ENCODE measurements around the gene OSBPL10. TPM values are rescaled to one million over a fixed set of nuclear protein-coding genes. Genes with fewer than 3 reads are reported as not detected.

OSBPL10 gene
- total and polyA plus RNA-seq, 2 experiments from 2014 or later, result 2.4 to 8.1 TPM

GRCh38 chr3:31884251-31884650, 96.8 kb downstream of the OSBPL10 start:
- no peaks in the 10 kb centered on the region for H3K36me3 ChIP-seq (ENCODE audit: low read depth)
- DNase-seq, result no peak
- no peaks in the 10 kb centered on the region for H3K79me2 ChIP-seq (ENCODE audit: insufficient read depth)
- TF ChIP-seq EZH2 (IDR thresholded peaks at IDR 0.05; ENCODE audit: insufficient read depth, poor library complexity, severe bottlenecking) (no peak), EZH2phosphoT487 (IDR thresholded peaks at IDR 0.05; ENCODE audit: insufficient read depth, low read depth) (no peak)
- no peaks in the 10 kb centered on the region for H3F3A ChIP-seq (ENCODE audit: insufficient read depth)
- no peaks in the 10 kb centered on the region; the same call in 1 of the 2 replicates for H3K27me3 ChIP-seq (replicated peaks; ENCODE audit: insufficient read depth)
- H3K9ac ChIP-seq, result no peak overlapping the region
- no peak overlapping the region for H2AFZ ChIP-seq
- H3K4me1 ChIP-seq (ENCODE audit: insufficient read depth), result no peaks in the 10 kb centered on the region
- H3K4me3 ChIP-seq, result no peak overlapping the region
- no peak overlapping the region for H3K4me2 ChIP-seq (ENCODE audit: unreplicated experiment)
- in situ Hi-C loops (cut with MboI), result no loop called here
- no peaks in the 10 kb centered on the region for H3K9me2 ChIP-seq (ENCODE audit: insufficient read depth)
- H3K27ac ChIP-seq, result no peak overlapping the region
- H3K9me3 ChIP-seq (ENCODE audit: low read depth), result no peaks in the 10 kb centered on the region
- WGBS, 2 experiments (ENCODE audit: low coverage in 1 of 2, low lambda C conversion rate in 2 of 2, missing lambda C conversion rate in 2 of 2), result 79 to 82% methylated on average over 1 of the region's 1 CpG
- H4K20me1 ChIP-seq (ENCODE audit: insufficient read depth), result no peaks in the 10 kb centered on the region

DNA sequence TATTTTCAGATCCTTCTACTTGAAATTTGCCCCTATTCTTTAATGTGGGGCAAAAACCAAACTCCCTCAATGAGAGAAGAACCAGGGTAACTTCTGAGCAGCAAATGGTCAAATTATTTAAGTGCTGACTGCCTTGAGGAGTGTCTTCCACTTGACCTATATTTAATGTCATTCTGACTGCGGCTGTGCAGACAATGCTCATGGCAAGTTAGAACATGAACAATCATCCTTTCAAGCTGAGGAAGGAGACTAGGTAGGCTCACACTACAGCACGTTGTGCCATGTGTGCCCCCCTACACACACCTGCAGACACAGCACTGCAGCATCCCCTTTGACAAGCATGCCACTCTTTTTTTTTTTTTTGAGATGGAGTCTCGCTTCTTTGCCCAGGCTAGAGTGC, 98.2 kb downstream of the OSBPL10 start:
- TF ChIP-seq EZH2phosphoT487 (IDR thresholded peaks at IDR 0.05; ENCODE audit: insufficient read depth, low read depth) (no peak), EZH2 (IDR thresholded peaks at IDR 0.05; ENCODE audit: insufficient read depth, poor library complexity, severe bottlenecking) (no peak)
- H3K36me3 ChIP-seq (ENCODE audit: low read depth), result no peaks in the 10 kb centered on the region
- H3K79me2 ChIP-seq (ENCODE audit: insufficient read depth), result no peaks in the 10 kb centered on the region
- H3F3A ChIP-seq (ENCODE audit: insufficient read depth), result no peaks in the 10 kb centered on the region
- H3K27ac ChIP-seq, result no peak overlapping the region
- H3K4me2 ChIP-seq (ENCODE audit: unreplicated experiment), result no peak overlapping the region
- in situ Hi-C loops (cut with MboI), result no loop called here
- no peaks in the 10 kb centered on the region for H4K20me1 ChIP-seq (ENCODE audit: insufficient read depth)
- no peaks in the 10 kb centered on the region for H3K9me3 ChIP-seq (ENCODE audit: low read depth)
- no peak for DNase-seq
- H2AFZ ChIP-seq, result no peak overlapping the region
- H3K27me3 ChIP-seq (replicated peaks; ENCODE audit: insufficient read depth), result no peaks in the 10 kb centered on the region; the same call in 1 of the 2 replicates
- no peaks in the 10 kb centered on the region for H3K4me1 ChIP-seq (ENCODE audit: insufficient read depth)
- 47 to 49% methylated on average over 3 of the region's 3 CpGs for WGBS, 2 experiments (ENCODE audit: low coverage in 1 of 2, low lambda C conversion rate in 2 of 2, missing lambda C conversion rate in 2 of 2)
- H3K9me2 ChIP-seq (ENCODE audit: insufficient read depth), result no peaks in the 10 kb centered on the region
- no peak overlapping the region for H3K4me3 ChIP-seq
- H3K9ac ChIP-seq, result no peak overlapping the region

- Histone ChIP-seq H3K27me3 (replicated peaks; ENCODE audit: insufficient read depth) (no peaks in the 10 kb centered on the region), H3K79me2 (ENCODE audit: insufficient read depth) (no peaks in the 10 kb centered on the region), H4K20me1 (ENCODE audit: insufficient read depth) (no peaks in the 10 kb centered on the region), H3K4me1 (ENCODE audit: insufficient read depth) (no peaks in the 10 kb centered on the region), H3K27ac (no peak overlapping the region), H3K4me3 (no peak overlapping the region), H3F3A (ENCODE audit: insufficient read depth) (no peaks in the 10 kb centered on the region), H3K9me3 (ENCODE audit: low read depth) (no peaks in the 10 kb centered on the region), H3K9me2 (ENCODE audit: insufficient read depth) (no peaks in the 10 kb centered on the region), H3K36me3 (ENCODE audit: low read depth) (no peaks in the 10 kb centered on the region), H3K9ac (no peak overlapping the region), H3K4me2 (ENCODE audit: unreplicated experiment) (no peak overlapping the region), H2AFZ (no peak overlapping the region)
- WGBS, 2 experiments (ENCODE audit: low coverage in 1 of 2, low lambda C conversion rate in 2 of 2, missing lambda C conversion rate in 2 of 2), result 60 to 64% methylated on average over 4 of the region's 4 CpGs
- no peak for TF ChIP-seq EZH2 (IDR thresholded peaks at IDR 0.05; ENCODE audit: insufficient read depth, poor library complexity, severe bottlenecking)
- TF ChIP-seq EZH2phosphoT487 (IDR thresholded peaks at IDR 0.05; ENCODE audit: insufficient read depth, low read depth), result no peak
- in situ Hi-C loops (cut with MboI), result no loop called here
- no peak for DNase-seq
These were observed 98.6 kb downstream of the OSBPL10 start for GRCh38 chr3:31882431-31882830.

DNA sequence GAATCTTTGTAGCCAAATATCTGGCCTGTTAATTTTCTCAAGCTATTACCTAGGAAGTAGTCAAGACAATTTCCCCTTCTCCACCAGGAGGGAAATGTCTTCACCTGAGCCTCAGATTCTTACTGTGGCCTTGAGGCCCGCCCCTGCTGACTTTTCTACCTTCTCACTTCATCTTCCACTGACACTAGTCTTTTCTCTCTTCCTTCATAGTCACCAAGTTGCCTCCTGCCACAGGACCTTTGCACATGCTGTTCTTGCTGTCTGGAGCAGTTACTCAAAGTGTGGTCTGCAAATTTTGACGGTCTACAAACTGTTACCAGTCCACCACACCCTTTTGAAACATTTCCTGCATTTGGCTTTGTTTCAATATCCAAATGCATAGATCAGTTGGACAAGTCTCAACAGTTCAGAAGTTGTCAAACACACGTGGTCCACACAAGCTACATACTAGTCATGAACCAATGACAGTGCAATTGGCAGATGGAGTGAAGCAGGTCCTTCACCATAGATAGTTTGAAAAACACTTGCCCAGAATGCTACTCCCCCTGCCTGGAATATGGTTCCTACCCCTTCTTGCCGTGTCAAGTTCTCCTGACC, 100.5 kb downstream of the OSBPL10 start:
- H4K20me1 ChIP-seq (ENCODE audit: insufficient read depth), result no peaks in the 10 kb centered on the region
- no peak overlapping the region for H3K4me2 ChIP-seq (ENCODE audit: unreplicated experiment)
- no peaks in the 10 kb centered on the region for H3K27me3 ChIP-seq (replicated peaks; ENCODE audit: insufficient read depth)
- 29 to 30% methylated on average over 4 of the region's 4 CpGs for WGBS, 2 experiments (ENCODE audit: low coverage in 1 of 2, low lambda C conversion rate in 2 of 2, missing lambda C conversion rate in 2 of 2)
- H3K9me2 ChIP-seq (ENCODE audit: insufficient read depth), result no peaks in the 10 kb centered on the region
- no peak overlapping the region for H3K27ac ChIP-seq
- H3K4me3 ChIP-seq, result no peak overlapping the region
- in situ Hi-C loops (cut with MboI), result no loop called here
- H3K9me3 ChIP-seq (ENCODE audit: low read depth), result no peaks in the 10 kb centered on the region
- no peak for TF ChIP-seq EZH2phosphoT487 (IDR thresholded peaks at IDR 0.05; ENCODE audit: insufficient read depth, low read depth)
- TF ChIP-seq EZH2 (IDR thresholded peaks at IDR 0.05; ENCODE audit: insufficient read depth, poor library complexity, severe bottlenecking), result no peak
- H3F3A ChIP-seq (ENCODE audit: insufficient read depth), result no peaks in the 10 kb centered on the region; the same call in 1 of the 2 replicates
- peaks cover 8% of the 10 kb centered on the region for H3K4me1 ChIP-seq (ENCODE audit: insufficient read depth)
- H3K9ac ChIP-seq, result no peak overlapping the region
- DNase-seq, result no peak
- no peak overlapping the region for H2AFZ ChIP-seq
- no peaks in the 10 kb centered on the region for H3K36me3 ChIP-seq (ENCODE audit: low read depth)
- no peaks in the 10 kb centered on the region for H3K79me2 ChIP-seq (ENCODE audit: insufficient read depth)

Measured in GM23248 (cell line).